PC-9 (cell line): Measurements from ENCODE around the gene CC2D1A. TPM values are rescaled to one million over a fixed set of nuclear protein-coding genes. Genes with fewer than 3 reads are reported as not detected.
"Not testable (repeated sequence)": the region's sequence is repeated elsewhere in the genome, so short reads cannot be mapped to it uniquely, and the experiment has no call there.

Experiments used
- BruUV-seq: library from RNA; stranded (reverse); fragments of 400-500 nt; replicated peaks from 2 replicates; lab custom pipeline; 2021; lab: Mats Ljungman, UMichigan
- CTCF ChIA-PET: fragments of 300-600 bp; sonication (Branson Sonifier 250); formaldehyde crosslinking; loops from one replicate; lab custom pipeline; 2022; ENCODE audit warnings: antibody characterized with exemption; lab: Charles Lee
- POLR2A ChIA-PET: fragments of 300-600 bp; sonication (Branson Sonifier 250); formaldehyde crosslinking; loops from one replicate; lab custom pipeline; 2022; ENCODE audit warnings: antibody characterized with exemption; ENCODE audit not compliant: unreplicated experiment; lab: Charles Lee
- DNase-seq, 2 experiments: peaks; one replicate each; pipeline versions ENCODE4 v3.0.0 to v3.0.0-alpha.2; 2015 to 2022; ENCODE audit warnings: mixed read lengths in 1 of 2
- H2AFZ ChIP-seq: fragments of 200-600 bp; sonication (generic); 2 replicates; pipeline ENCODE4 v1.8.1; 2017; ENCODE audit warnings: antibody characterized with exemption
- H3F3A ChIP-seq: fragments of 200-600 bp; sonication (generic); 2 replicates; pipeline ENCODE4 v1.8.1; 2017; ENCODE audit warnings: antibody characterized with exemption, mild to moderate bottlenecking, low read depth; ENCODE audit not compliant: insufficient read depth
- H3K27ac ChIP-seq: fragments of 200-600 bp; sonication (generic); 2 replicates; pipeline ENCODE4 v1.6.1; 2016; ENCODE audit warnings: mixed run types
- H3K27me3 ChIP-seq: fragments of 200-600 bp; sonication (generic); 2 replicates; pipeline ENCODE4 v1.6.1; 2016; ENCODE audit warnings: low read depth, mixed run types; ENCODE audit not compliant: insufficient read depth
- H3K36me3 ChIP-seq: fragments of 200-600 bp; sonication (generic); 2 replicates; pipeline ENCODE4 v1.6.1; 2016; ENCODE audit warnings: low read depth, mixed run types
- H3K4me1 ChIP-seq: fragments of 200-600 bp; sonication (generic); replicated peaks from 2 replicates; pipeline ENCODE4 v1.6.1; 2016; ENCODE audit warnings: mixed run types; ENCODE audit not compliant: insufficient read depth
- H3K4me2 ChIP-seq: fragments of 200-600 bp; sonication (generic); 2 replicates; pipeline ENCODE4 v1.6.1; 2017; ENCODE audit warnings: mixed run types
- H3K4me3 ChIP-seq: fragments of 200-600 bp; sonication (generic); 2 replicates; pipeline ENCODE4 v1.6.1; 2016; ENCODE audit warnings: mixed run types
- H3K79me2 ChIP-seq: fragments of 200-600 bp; sonication (generic); 2 replicates; pipeline ENCODE4 v1.6.1; 2017; ENCODE audit warnings: low read depth, mixed run types
- H3K9me2 ChIP-seq: fragments of 200-600 bp; sonication (generic); 2 replicates; pipeline ENCODE4 v1.8.1; 2017; ENCODE audit warnings: mild to moderate bottlenecking; ENCODE audit not compliant: insufficient read depth
- H3K9me3 ChIP-seq: fragments of 200-600 bp; sonication (generic); 2 replicates; pipeline ENCODE4 v1.8.1; 2016; ENCODE audit warnings: low read depth; ENCODE audit not compliant: insufficient read depth
- H4K20me1 ChIP-seq: fragments of 200-600 bp; sonication (generic); 2 replicates; pipeline ENCODE4 v1.8.1; 2017; ENCODE audit not compliant: insufficient read depth
- CTCF ChIP-seq: fragments of 200-600 bp; sonication (generic); conservative IDR thresholded peaks from 2 replicates; pipeline ENCODE4 v1.6.1; 2017; ENCODE audit warnings: mixed run types, antibody characterized with exemption, mild to moderate bottlenecking, moderate library complexity
- EZH2 ChIP-seq: fragments of 200-600 bp; sonication (generic); IDR thresholded peaks from 2 replicates; pipeline ENCODE4 v1.8.0; 2017; ENCODE audit warnings: antibody characterized with exemption, low read depth
- intact Hi-C: fragments of 100-400 bp; cut with micrococcal nuclease; formaldehyde crosslinking; loops from one replicate; pipeline ENCODE4 v1.10.0; 2022; ENCODE audit not compliant: unreplicated experiment
- total RNA-seq: library from RNA; stranded (reverse); gene quantifications from 2 replicates; pipeline ENCODE4 v1.2.3, GENCODE V29; 2021

The CC2D1A gene
- total RNA-seq, 1 experiment from 2014 or later: 55.1 TPM

GRCh38 chr19:13972368-13973155, 66.6 kb downstream of the CC2D1A start:
- TF ChIP-seq EZH2 (no peak), CTCF (no peak)
- Histone ChIP-seq H3K27ac (no peak overlapping the region), H3K9me3 (no peaks in the 10 kb centered on the region), H3K4me2 (no peak overlapping the region), H4K20me1 (no peaks in the 10 kb centered on the region), H3K9me2 (no peaks in the 10 kb centered on the region), H3K27me3 (no peaks in the 10 kb centered on the region), H3K4me3 (no peak overlapping the region), H3F3A (peaks cover 24% of the 10 kb centered on the region), H3K79me2 (no peaks in the 10 kb centered on the region), H3K36me3 (no peaks in the 10 kb centered on the region), H3K4me1 (no peaks in the 10 kb centered on the region), H2AFZ (no peak overlapping the region)
- ChIA-PET POLR2A (no interaction called here), CTCF (no interaction called here)
- DNase-seq: no peak
- no TSS peak for BruUV-seq
- intact Hi-C loops: no loop called here

- H3K4me3 ChIP-seq, H3K27ac ChIP-seq, H3K4me2 ChIP-seq, H3K79me2 ChIP-seq, H3K36me3 ChIP-seq, H4K20me1 ChIP-seq, intact Hi-C loops, DNase-seq, CTCF ChIA-PET, H3K9me3 ChIP-seq, BruUV-seq, H3K9me2 ChIP-seq, H2AFZ ChIP-seq, POLR2A ChIA-PET, H3K4me1 ChIP-seq, H3K27me3 ChIP-seq: not testable (repeated sequence)
- H3F3A ChIP-seq: peaks cover 24% of the 10 kb centered on the region
These were observed 67.5 kb downstream of the CC2D1A start for GRCh38 chr19:13973479-13973878.

- Histone ChIP-seq H4K20me1 (no peaks in the 10 kb centered on the region), H3K79me2 (no peaks in the 10 kb centered on the region), H3K36me3 (no peaks in the 10 kb centered on the region), H3K27me3 (no peaks in the 10 kb centered on the region), H3K4me2 (no peak overlapping the region), H3K9me3 (no peaks in the 10 kb centered on the region), H3K27ac (no peak overlapping the region), H3K4me1 (no peaks in the 10 kb centered on the region), H2AFZ (no peak overlapping the region), H3K4me3 (no peak overlapping the region), H3K9me2 (no peaks in the 10 kb centered on the region), H3F3A (peaks cover 24% of the 10 kb centered on the region)
- DNase-seq: no peak
- intact Hi-C loops: no loop called here
- TF ChIP-seq EZH2 (no peak), CTCF (no peak)
- no TSS peak for BruUV-seq
- CTCF ChIA-PET: no interaction called here
- POLR2A ChIA-PET: no interaction called here
These were observed 68.1 kb downstream of the CC2D1A start for GRCh38 chr19:13974073-13974472.
